Cardiac muscle cell (in vitro differentiated cells and primary cell): ENCODE data around the gene GFPT2. TPM values are rescaled to one million over a fixed set of nuclear protein-coding genes. Genes with fewer than 3 reads are reported as not detected.

Experiments
- DNase-seq, 2 donors: peaks; one replicate each; pipeline versions ENCODE4 v3.0.0 to v3.0.0-alpha.2; 2010 to 2017; ENCODE audit warnings: low read depth in 1 of 2, low spot score in 1 of 2
- H3K27ac ChIP-seq: fragments of 200-600 bp; sonication (generic); 2 replicates; pipeline ENCODE4 v1.5.1; 2016
- H3K27me3 ChIP-seq: fragments of 200-600 bp; sonication (generic); 2 replicates; pipeline ENCODE4 v1.6.0; 2016; ENCODE audit warnings: control low read depth
- H3K36me3 ChIP-seq: fragments of 200-600 bp; sonication (generic); 2 replicates; pipeline ENCODE4 v1.5.1; 2016; ENCODE audit warnings: control low read depth
- H3K4me1 ChIP-seq: fragments of 200-600 bp; sonication (generic); 2 replicates; pipeline ENCODE4 v1.8.1; 2017; ENCODE audit warnings: low read depth, mild to moderate bottlenecking, mixed run types
- H3K4me3 ChIP-seq: fragments of 200-600 bp; sonication (generic); 2 replicates; pipeline ENCODE4 v1.5.1; 2016; ENCODE audit warnings: mild to moderate bottlenecking
- H3K9me3 ChIP-seq: fragments of 200-600 bp; sonication (generic); 2 replicates; pipeline ENCODE4 v1.5.1; 2017; ENCODE audit warnings: low read depth, mild to moderate bottlenecking, control low read depth
- CTCF ChIP-seq: IDR thresholded peaks from 2 replicates; pipeline ENCODE4 v1.5.1; 2012; ENCODE audit warnings: low read depth, mild to moderate bottlenecking, low read length
- polyA plus RNA-seq: library from polyadenylated mRNA; unstranded; fragments of >200 nt; fragmentation: Nextera tagmentation; extraction: Ambion mirVana; gene quantifications from 2 replicates; pipeline ENCODE4 v1.2.1, GENCODE V29; 2016
- total RNA-seq: library from RNA; depleted of rRNA; stranded (reverse); fragments of >200 nt; gene quantifications from 2 replicates; pipeline ENCODE4 v1.2.3, GENCODE V29; 2016

Gene GFPT2
- total and polyA plus RNA-seq, 2 experiments from 2014 or later = 37.7 to 39.8 TPM

GRCh38 chr5:180389252-180390101, 36.3 kb upstream of the GFPT2 start:
- no peak for TF ChIP-seq CTCF
- Histone ChIP-seq H3K27me3 (no peaks in the 10 kb centered on the region), H3K27ac (no peak overlapping the region), H3K9me3 (no peaks in the 10 kb centered on the region), H3K4me1 (no peaks in the 10 kb centered on the region), H3K4me3 (no peak overlapping the region), H3K36me3 (no peaks in the 10 kb centered on the region)
- DNase-seq = no peak

GRCh38 chr5:180387798-180388197, 34.7 kb upstream of the GFPT2 start:
- Histone ChIP-seq H3K27ac (no peak overlapping the region), H3K4me3 (no peak overlapping the region), H3K4me1 (no peaks in the 10 kb centered on the region), H3K36me3 (no peaks in the 10 kb centered on the region), H3K27me3 (no peaks in the 10 kb centered on the region), H3K9me3 (no peaks in the 10 kb centered on the region)
- no peak for DNase-seq
- TF ChIP-seq CTCF = no peak

GRCh38 chr5:180382926-180383325, 29.8 kb upstream of the GFPT2 start:
- Histone ChIP-seq H3K4me3 (no peak overlapping the region), H3K27ac (no peak overlapping the region), H3K27me3 (no peaks in the 10 kb centered on the region), H3K9me3 (no peaks in the 10 kb centered on the region), H3K4me1 (no peaks in the 10 kb centered on the region), H3K36me3 (no peaks in the 10 kb centered on the region)
- TF ChIP-seq CTCF = no peak
- DNase-seq = no peak

DNA sequence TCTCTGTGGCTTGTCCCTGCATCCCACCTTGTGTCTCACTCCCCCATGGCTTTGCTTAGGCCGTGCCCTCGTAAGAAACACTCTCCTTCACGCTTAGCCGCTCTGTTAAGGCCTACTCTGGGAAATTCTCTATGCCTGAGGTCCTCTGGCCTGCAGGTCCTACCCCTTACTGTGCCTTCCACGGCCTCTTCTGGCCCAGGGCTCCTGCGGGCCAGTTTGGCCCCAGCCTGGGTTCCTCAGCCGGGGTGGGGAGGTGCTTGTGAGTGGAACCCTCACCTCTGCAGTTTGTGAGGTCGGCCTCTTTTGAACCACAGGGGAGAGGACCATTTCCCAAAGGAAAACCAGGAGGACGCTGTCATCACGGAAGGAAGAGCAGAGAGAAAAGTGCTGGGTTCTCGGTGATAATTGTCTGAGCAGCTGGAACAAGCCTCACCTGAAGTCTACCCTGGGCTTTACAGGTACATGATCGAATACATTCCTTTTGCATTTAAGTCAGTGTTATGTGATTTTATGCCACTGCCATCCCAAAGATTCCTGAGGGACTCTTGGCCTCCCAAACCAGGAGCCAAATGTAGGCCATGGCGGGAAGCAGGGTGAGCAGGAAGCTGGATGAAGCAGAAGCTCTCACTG, 28.8 kb upstream of the GFPT2 start:
- TF ChIP-seq CTCF = no peak
- Histone ChIP-seq H3K4me1 (no peaks in the 10 kb centered on the region), H3K4me3 (no peak overlapping the region), H3K27me3 (no peaks in the 10 kb centered on the region), H3K27ac (no peak overlapping the region), H3K36me3 (no peaks in the 10 kb centered on the region), H3K9me3 (no peaks in the 10 kb centered on the region)
- no peak for DNase-seq

- Histone ChIP-seq H3K9me3 (no peaks in the 10 kb centered on the region), H3K27me3 (no peaks in the 10 kb centered on the region), H3K4me1 (no peaks in the 10 kb centered on the region), H3K4me3 (no peak overlapping the region), H3K36me3 (no peaks in the 10 kb centered on the region), H3K27ac (no peak overlapping the region)
- no peak for DNase-seq
- no peak for TF ChIP-seq CTCF
Measured at GRCh38 chr5:180381428-180381827, 28.3 kb upstream of the GFPT2 start.
